HG02970 (cell line): ENCODE results near the gene CFAP99.

Experiments used
- ATAC-seq: cut with Tn5 transposase; IDR thresholded peaks from one replicate; pipeline ENCODE4 v1.9.1; 2021; ENCODE audit warnings: mild to moderate bottlenecking, moderate library complexity, moderate number of reproducible peaks; ENCODE audit not compliant: unreplicated experiment, low FRiP score

CFAP99 gene

DNA sequence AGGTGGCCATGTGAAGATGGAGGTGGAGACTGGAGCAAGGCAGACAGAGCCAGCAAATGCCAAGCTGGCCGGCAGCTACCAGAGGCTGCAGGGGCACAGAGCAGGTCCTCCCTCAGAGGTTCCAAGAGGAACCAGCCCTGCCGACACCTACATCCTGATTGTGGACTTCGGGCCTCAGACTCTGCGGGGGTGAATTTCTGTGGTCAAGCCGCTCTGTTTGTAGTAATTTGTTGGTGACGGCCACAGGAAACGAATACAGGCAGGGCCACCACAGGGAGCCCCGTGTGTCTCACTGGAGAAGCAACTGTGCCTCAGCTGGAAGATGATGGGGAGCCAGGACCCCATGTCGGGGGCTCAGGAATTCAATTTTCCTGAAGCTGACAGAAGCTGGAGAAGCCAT is 28.6 kb upstream of the CFAP99 start:
- ATAC-seq, result no peak

GRCh38 chr4:2390784-2391421 is 27.9 kb upstream of the CFAP99 start:
- no peak for ATAC-seq

GRCh38 chr4:2393353-2394270 is 25.1 kb upstream of the CFAP99 start:
- ATAC-seq, result no peak

- no peak for ATAC-seq
Observed at GRCh38 chr4:2394528-2394927, 24.2 kb upstream of the CFAP99 start.

DNA sequence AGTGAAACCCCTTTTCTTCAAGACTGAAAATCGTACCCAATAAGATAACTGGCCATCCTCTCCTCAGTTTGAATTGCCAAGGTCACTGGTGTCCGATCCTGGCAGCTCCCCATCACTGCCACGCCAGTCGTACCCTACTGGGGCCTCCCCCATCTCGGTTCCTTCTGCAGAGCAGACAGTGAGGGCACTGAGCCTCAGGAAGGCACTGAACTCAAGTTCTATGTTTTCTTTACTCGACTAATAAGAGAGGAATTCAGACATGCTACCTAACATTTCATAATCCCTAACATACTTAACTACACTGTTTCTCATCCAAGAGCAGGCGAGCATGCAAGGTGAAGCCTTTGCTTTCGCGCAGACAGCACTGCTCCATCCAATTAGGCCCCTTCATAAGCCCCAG is 23.7 kb upstream of the CFAP99 start:
- ATAC-seq, result no peak

DNA sequence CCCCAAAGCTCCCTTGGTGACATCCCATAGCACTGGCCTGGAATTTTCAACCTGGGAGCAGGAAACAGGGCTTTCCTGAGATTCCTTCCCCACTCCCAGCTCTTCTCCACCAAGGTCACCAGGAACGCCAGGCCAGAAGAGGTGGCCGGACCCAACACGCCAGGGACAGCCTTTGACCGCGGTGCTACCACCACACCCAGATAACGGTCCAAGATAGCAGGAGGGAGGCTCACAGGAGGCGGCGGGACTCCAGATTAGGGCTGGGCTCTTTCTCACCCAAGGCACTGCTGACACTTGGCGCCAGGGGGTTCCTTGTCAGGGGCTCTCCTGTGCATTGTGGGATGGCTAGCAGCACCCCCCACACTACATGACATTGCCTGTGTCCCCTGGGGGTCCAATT is 23.2 kb upstream of the CFAP99 start:
- no peak for ATAC-seq

DNA sequence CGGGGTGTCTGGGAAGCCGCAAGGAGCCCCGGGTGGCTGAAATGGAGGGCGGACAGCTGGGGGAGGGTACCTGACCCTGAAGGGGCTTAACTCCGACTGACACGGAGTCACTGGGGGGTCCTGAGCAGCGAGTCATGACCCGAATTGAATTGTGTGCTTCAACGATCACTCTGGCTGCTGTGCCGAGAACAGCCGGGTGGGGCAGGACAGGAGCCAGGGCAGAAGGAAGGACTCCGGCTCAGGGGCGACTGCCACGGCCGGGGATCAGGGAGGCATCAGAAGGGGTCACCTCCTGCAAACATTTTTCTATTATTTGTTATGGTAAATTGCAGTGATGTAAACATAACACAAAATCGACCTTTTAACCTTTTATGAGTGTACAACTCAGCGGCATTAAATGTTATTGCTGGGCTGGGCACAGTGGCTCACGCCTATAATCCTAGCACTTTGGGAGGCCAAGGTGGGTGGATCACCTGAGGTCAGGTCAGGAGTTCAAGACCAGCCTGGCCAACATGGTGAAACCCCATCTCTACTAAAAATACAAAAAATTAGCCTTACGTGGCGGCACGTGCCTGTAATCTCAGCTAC is 21.9 kb upstream of the CFAP99 start:
- ATAC-seq, result no peak

GRCh38 chr4:2397596-2398379 is 21.0 kb upstream of the CFAP99 start:
- no peak for ATAC-seq

- ATAC-seq, result no peak
Observed at GRCh38 chr4:2399216-2399615, 19.5 kb upstream of the CFAP99 start.

DNA sequence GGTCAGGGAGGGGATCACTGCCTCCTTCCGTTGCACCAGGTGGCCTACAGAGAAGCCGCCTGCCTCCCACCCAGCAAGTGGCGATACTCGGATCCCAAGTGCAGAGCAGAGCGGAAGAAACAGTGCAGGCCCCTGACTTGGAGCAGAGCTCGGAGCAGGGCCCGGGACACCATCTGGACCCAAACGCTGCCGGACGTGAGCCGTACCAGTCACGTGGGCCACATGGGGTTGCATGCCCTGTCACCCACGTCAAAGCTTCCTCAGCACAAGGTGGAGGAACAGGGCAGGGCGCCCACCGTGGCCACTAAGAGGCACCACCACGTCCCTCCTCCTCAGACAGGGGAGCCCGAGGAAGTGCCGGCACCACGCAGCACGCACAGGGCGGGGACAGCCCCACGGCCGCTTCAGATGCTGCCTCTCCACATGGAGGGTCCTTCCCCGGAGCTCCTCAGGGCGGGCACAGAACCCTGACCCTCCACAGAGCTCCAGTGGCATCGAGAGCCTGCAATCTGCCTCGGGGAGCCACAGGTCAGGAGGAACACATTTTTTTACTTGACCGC is 19.0 kb upstream of the CFAP99 start:
- ATAC-seq, result no peak

DNA sequence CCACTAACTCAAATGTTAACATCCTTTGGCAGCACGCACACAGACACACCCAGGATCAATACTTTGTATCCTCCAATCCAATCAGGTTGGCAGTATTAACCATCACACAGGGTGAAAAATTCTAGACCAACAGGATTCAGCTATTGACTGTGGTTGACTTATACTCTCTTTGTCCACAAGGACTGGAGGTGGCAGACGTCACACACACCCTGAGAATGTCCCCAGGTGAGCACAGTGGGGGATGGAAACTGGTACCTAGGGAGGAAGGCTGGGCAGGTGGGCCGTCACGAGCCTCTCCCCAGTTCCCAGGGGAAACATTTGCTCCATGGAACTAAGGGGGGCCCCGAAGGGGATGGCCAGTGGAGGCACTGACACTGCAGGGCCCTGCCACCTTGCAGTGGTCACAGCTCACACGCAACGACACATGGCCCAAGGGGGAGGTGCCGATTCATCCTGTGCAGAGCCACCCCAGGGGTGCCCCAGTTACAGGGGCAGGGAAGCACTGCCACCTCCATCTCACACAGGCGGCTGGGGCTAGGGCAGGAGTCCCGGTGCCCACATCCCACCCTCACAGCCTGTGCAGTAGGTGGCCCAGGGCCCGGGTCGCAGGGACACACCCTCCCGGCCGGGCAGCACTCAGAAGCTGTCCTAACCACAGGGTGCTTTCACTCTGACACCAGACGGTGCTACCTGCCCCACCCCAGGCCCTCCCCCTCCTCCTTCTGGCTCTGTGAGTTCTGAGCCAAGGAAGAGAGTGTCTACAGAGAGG is 17.7 kb upstream of the CFAP99 start:
- ATAC-seq, result no peak

- ATAC-seq, result no peak
Observed at GRCh38 chr4:2401610-2401983, 17.2 kb upstream of the CFAP99 start.

GRCh38 chr4:2402048-2402842 is 16.5 kb upstream of the CFAP99 start:
- ATAC-seq, result no peak

GRCh38 chr4:2402941-2403340 is 15.8 kb upstream of the CFAP99 start:
- no peak for ATAC-seq

DNA sequence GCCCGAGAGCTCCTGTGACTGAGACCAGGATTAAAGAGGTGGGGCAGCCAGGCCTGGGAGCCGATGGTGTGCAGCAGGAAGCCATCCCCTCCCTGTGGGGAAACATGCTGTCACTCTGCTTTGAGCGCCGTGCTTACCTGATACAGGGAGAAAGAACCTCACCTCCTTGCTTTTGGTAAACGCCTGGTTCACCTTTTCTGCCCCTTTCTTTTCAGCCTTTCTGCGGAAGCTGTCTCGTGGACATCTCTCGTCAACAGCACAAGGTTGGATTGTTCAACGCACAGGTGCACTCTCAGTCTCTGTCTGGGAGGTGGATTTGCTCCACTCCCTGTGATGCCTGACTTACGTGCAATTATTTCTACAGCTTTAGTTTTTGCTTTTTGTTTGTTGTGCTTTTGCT is 12.3 kb upstream of the CFAP99 start:
- ATAC-seq, result no peak

DNA sequence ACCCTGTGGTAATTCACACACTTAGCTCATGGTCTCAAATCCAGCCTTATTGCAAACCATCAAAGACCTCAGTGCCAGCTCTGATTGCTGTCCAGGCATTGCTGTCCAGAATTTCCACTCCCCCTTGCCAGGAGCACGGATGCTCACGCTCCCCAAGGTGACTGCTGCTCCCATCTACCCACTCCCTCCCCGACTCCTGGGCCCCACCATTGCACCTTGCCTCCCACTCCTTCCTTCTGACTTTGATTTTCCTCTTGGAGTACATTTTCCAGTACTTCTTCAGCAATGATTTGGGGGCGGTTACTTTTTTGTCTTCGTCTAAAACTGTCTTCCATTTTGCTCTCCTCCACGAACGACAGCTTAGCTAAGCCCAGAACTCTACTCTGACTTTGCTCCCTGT is 11.8 kb upstream of the CFAP99 start:
- no peak for ATAC-seq

- ATAC-seq, result no peak
Observed at GRCh38 chr4:2407991-2408342, 10.8 kb upstream of the CFAP99 start.

- ATAC-seq, result no peak
Observed at GRCh38 chr4:2408401-2408958, 10.3 kb upstream of the CFAP99 start.

DNA sequence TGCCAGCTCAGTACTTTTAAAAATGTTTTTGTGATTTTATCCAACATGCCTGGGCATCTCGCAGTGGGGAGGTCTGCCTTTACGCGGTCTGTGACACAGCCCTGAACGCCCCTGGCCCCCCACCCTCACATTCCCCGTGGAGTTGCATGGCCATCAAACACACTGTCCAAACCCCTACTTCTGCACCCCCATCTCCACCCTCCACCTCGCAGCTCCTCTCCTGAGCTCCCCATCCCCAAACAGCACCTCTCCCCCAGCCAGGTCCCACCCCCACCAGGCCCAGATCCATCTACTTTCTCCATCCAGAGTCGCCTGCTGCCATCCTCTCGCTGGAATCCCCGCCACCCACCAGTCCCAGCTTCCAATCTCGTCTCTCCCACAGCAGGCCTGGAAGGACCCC is 9.8 kb upstream of the CFAP99 start:
- ATAC-seq, result no peak
